GM12878 (cell line): Measurements from ENCODE around the gene MCTP2. TPM values are rescaled to one million over a fixed set of nuclear protein-coding genes. Genes with fewer than 3 reads are reported as not detected.

Source experiments
- ATAC-seq: fragments of 200-7000 bp; cut with Tn5 transposase; 3 replicates; pipeline ENCODE4 v1.9.1; 2020; ENCODE audit warnings: mild to moderate bottlenecking, moderate library complexity
- BruUV-seq: library from RNA; stranded (reverse); fragments of 400-500 nt; replicated peaks from 2 replicates; lab custom pipeline; 2021; lab: Mats Ljungman, UMichigan
- CTCF ChIA-PET: fragments of 300-600 bp; sonication (Branson Sonifier 250); formaldehyde crosslinking; extraction: SDS; loops from one replicate; lab custom pipeline; 2021; ENCODE audit warnings: inconsistent platforms; lab: Yijun Ruan, JAX
- POLR2A ChIA-PET: fragments of 350-600 bp; formaldehyde crosslinking; extraction: SDS; loops from one replicate; lab custom pipeline; 2021; ENCODE audit warnings: inconsistent platforms; lab: Charles Lee
- RAD21 ChIA-PET: fragments of 300-600 bp; sonication (Branson Sonifier 250); formaldehyde crosslinking; loops from one replicate; lab custom pipeline; 2023; ENCODE audit warnings: antibody characterized with exemption; ENCODE audit not compliant: unreplicated experiment; lab: Charles Lee
- SMC1A ChIA-PET: fragments of 300-600 bp; sonication (Branson Sonifier 250); formaldehyde crosslinking; loops from one replicate; lab custom pipeline; 2023; ENCODE audit not compliant: unreplicated experiment, uncharacterized antibody; lab: Charles Lee
- DNase-seq: peaks from one replicate; pipeline ENCODE4 v3.0.0-alpha.2; 2011; ENCODE audit warnings: low read depth, low spot score
- FAIRE-seq: peaks from 3 replicates; lab custom pipeline; 2011; peaks lifted over from hg19 to GRCh38; lab: Jason Lieb, UNC
- H2AFZ ChIP-seq: 2 replicates; pipeline ENCODE4 v1.6.0; 2011; ENCODE audit warnings: low read depth, low read length, control low read depth; ENCODE audit not compliant: control insufficient read depth
- H3K27ac ChIP-seq: 2 replicates; pipeline ENCODE4 v1.5.1; 2011; ENCODE audit warnings: control low read depth; ENCODE audit not compliant: control insufficient read depth, insufficient read depth
- H3K27me3 ChIP-seq, 2 experiments: replicated peaks in 1 of 2; 2 replicates each; pipeline versions ENCODE4 v1.6.0 to v1.6.1; 2011; ENCODE audit warnings: low read length in 1 of 2; ENCODE audit not compliant: control insufficient read depth in 2 of 2, insufficient read depth in 2 of 2
- H3K36me3 ChIP-seq, 2 experiments: 2 replicates each; pipeline ENCODE4 v1.5.1; 2011; ENCODE audit warnings: low read length in 1 of 2; ENCODE audit not compliant: control insufficient read depth in 2 of 2, insufficient read depth in 2 of 2
- H3K4me1 ChIP-seq: 2 replicates; pipeline ENCODE4 v1.6.1; 2011; ENCODE audit warnings: mild to moderate bottlenecking, low read length, moderate library complexity, mixed read lengths; ENCODE audit not compliant: control insufficient read depth, insufficient read depth
- H3K4me2 ChIP-seq: 2 replicates; pipeline ENCODE4 v1.6.0; 2011; ENCODE audit warnings: control low read depth; ENCODE audit not compliant: control insufficient read depth, insufficient read depth
- H3K4me3 ChIP-seq: fragments of 200-600 bp; sonication (generic); 2 replicates; pipeline ENCODE4 v1.5.1; 2016
- H3K79me2 ChIP-seq: 2 replicates; pipeline ENCODE4 v1.6.0; 2011; ENCODE audit warnings: low read length; ENCODE audit not compliant: control insufficient read depth, insufficient read depth
- H3K9ac ChIP-seq: 2 replicates; pipeline ENCODE4 v1.8.0; 2011; ENCODE audit warnings: low read length, control low read depth, mixed read lengths; ENCODE audit not compliant: control insufficient read depth, insufficient read depth
- H3K9me3 ChIP-seq: replicated peaks from 3 replicates; pipeline ENCODE4 v1.5.1; 2011; ENCODE audit warnings: mild to moderate bottlenecking, low read length; ENCODE audit not compliant: control insufficient read depth, insufficient read depth
- H4K20me1 ChIP-seq: 2 replicates; pipeline ENCODE4 v1.6.0; 2011; ENCODE audit not compliant: control insufficient read depth, insufficient read depth
- BCL3 ChIP-seq: IDR thresholded peaks from 2 replicates; pipeline ENCODE4 v1.6.1; 2011; ENCODE audit warnings: borderline replicate concordance, low read depth, mild to moderate bottlenecking, moderate library complexity, low read length; ENCODE audit not compliant: insufficient read depth, poor library complexity, severe bottlenecking
- BHLHE40 ChIP-seq, 2 experiments: fragments of 450-650 bp in 1 of 2; IDR thresholded peaks; 2 replicates each; pipeline ENCODE4 v1.6.1; 2011 to 2017; ENCODE audit warnings: low read depth in 2 of 2, borderline replicate concordance in 1 of 2, improper control_type of control experiment in 1 of 2, low read length in 1 of 2, mild to moderate bottlenecking in 1 of 2
- ETV6 ChIP-seq, 2 experiments: fragments of 450-650 bp in 1 of 2; IDR thresholded peaks in 1 of 2; conservative IDR thresholded peaks in 1 of 2; 2 replicates each; pipeline ENCODE4 v1.6.1; 2014; ENCODE audit warnings: antibody characterized with exemption in 1 of 2, borderline replicate concordance in 1 of 2, low read depth in 1 of 2, mild to moderate bottlenecking in 1 of 2, moderate library complexity in 1 of 2
- IKZF1 ChIP-seq: fragments of 450-650 bp; conservative IDR thresholded peaks from 2 replicates; pipeline ENCODE4 v1.6.1; 2017; ENCODE audit warnings: antibody characterized with exemption, mild to moderate bottlenecking
- TBL1XR1 ChIP-seq: IDR thresholded peaks from 2 replicates; pipeline ENCODE4 v1.6.1; 2012; ENCODE audit warnings: low read depth, low read length, improper control_type of control experiment
- WGBS: methylation state at CpG from one replicate; pipeline ENCODE4 v1.1.6; 2016; ENCODE audit warnings: low lambda C conversion rate; ENCODE audit not compliant: insufficient replicate concordance, insufficient coverage; ENCODE audit errors: missing lambda C conversion rate; 5-methylcytosine and 5-hydroxymethylcytosine counted together
- in situ Hi-C: fragments of 300-500 bp; cut with MboI; formaldehyde crosslinking; loops from 9 replicates; pipeline ENCODE4 v1.14.3; 2018; ENCODE audit warnings: mixed read lengths
- intact Hi-C: fragments of 100-400 bp; cut with micrococcal nuclease; formaldehyde crosslinking; loops from one replicate; pipeline ENCODE4 v1.14.2; 2022; ENCODE audit not compliant: unreplicated experiment
- polyA plus RNA-seq, 11 experiments: library from polyadenylated mRNA; depleted of rRNA in 4 of 11; unstranded in 6 of 11; stranded (reverse) in 5 of 11; fragments of >200 nt; fragmentation: Nextera tagmentation in 4 of 11; fragmentation: Illumina TruSeq in 1 of 11; extraction: Ambion mirVana in 4 of 11; extraction: Trizol in 1 of 11; gene quantifications; 1 replicate in 1 of 11; 2 replicates in 10 of 11; pipeline versions ENCODE4 v1.2.1 to v1.2.3, GENCODE V29; 2011 to 2016; ENCODE audit warnings: inconsistent platforms in 2 of 11, missing spikeins in 2 of 11, low read depth in 1 of 11
- total RNA-seq, 4 experiments: library from RNA; depleted of rRNA in 3 of 4; stranded (reverse); fragments of >200 nt in 3 of 4; fragmentation: Illumina TruSeq in 1 of 4; extraction: Trizol in 1 of 4; gene quantifications; 2 replicates each; pipeline versions ENCODE4 v1.2.1 to v1.2.3, GENCODE V29; 2013 to 2021
- TF ChIP-seq, protein P1 (sequence below): IDR thresholded peaks from 2 replicates; pipeline ENCODE4 v1.6.1; 2012; ENCODE audit warnings: low read depth, low read length, improper control_type of control experiment

Gene MCTP2
- total and polyA plus RNA-seq, 10 of the 15 experiments (the other 5 are each of a cell fraction or from before 2014, with no cell fraction given): 0.24 to 48.5 (median 0.88) TPM

DNA sequence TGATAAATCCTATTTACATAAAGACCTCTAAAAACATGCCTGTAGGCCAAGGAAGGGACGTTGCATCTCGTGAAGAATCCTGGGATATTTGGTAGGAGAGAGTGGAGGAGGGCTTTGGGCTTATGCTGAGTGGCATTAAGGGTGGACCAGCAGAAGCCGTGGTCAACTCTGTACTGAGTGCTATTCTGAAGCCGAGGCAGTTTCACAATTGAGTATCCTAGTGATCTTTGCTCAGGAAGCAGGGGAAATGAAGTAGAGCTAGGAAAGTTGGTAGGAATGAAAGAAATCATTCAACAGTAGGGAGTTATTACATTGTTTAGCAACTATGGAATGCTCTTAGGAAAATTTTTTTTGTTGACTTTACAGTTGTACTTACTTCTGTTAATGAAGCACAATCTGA, 24.2 kb downstream of the MCTP2 start:
- RAD21 ChIA-PET: interaction anchor here (1.4 to 5.7 kb wide), 2 partner anchors 14 to 23 kb away, joined by 4 to 63 read pairs; partner anchors contain the start of gene MCTP2
- Histone ChIP-seq H2AFZ (no peak overlapping the region), H3K4me2 (no peak overlapping the region), H3K79me2 (no peaks in the 10 kb centered on the region), H3K36me3 (no peaks in the 10 kb centered on the region), H4K20me1 (no peaks in the 10 kb centered on the region)
- WGBS: 2% methylated on average over 4 of the region's 4 CpGs
- SMC1A ChIA-PET: interaction anchor here (0.9 to 6.5 kb wide), 11 partner anchors 9 to 91 kb away, joined by 3 to 83 read pairs (median 5); partner anchors contain the start of gene MCTP2
- in situ Hi-C loops: no loop called here
- CTCF ChIA-PET: interaction anchor here (0.8 to 1.9 kb wide), 6 partner anchors 8 to 32 kb away, joined by 3 to 6 read pairs (median 4); partner anchors contain the start of gene MCTP2
- TF ChIP-seq ETV6 (conservative IDR thresholded peaks at IDR 0.05 in 1 of 2, IDR thresholded peaks at IDR 0.05 in 1 of 2; ENCODE audit: borderline replicate concordance in 1 of 2, low read depth in 1 of 2): no peak
- TF ChIP-seq, all 136 proteins: peak for 0
- BruUV-seq: no TSS peak
- H3K27ac ChIP-seq: no peak overlapping the region
- DNase-seq: no peak
- no peaks in the 10 kb centered on the region for H3K27me3 ChIP-seq
- H3K4me1 ChIP-seq: peaks cover 2% of the 10 kb centered on the region; the same call in 1 of the 2 replicates
- no peak overlapping the region for H3K4me3 ChIP-seq
- ATAC-seq: no peak
- intact Hi-C loops: no loop called here
- H3K9ac ChIP-seq: no peak overlapping the region
- POLR2A ChIA-PET: interaction anchor here (1.5 to 1.8 kb wide), 4 partner anchors 15 to 26 kb away, joined by 4 to 10 read pairs (median 6); partner anchors contain the start of gene MCTP2
- no peaks in the 10 kb centered on the region; the same call in 2 of the 3 replicates for H3K9me3 ChIP-seq
- FAIRE-seq: no peak

- H3K79me2 ChIP-seq: no peaks in the 10 kb centered on the region
- H3K9me3 ChIP-seq: no peaks in the 10 kb centered on the region; the same call in 2 of the 3 replicates
- FAIRE-seq (no peak), DNase-seq (no peak), ATAC-seq (no peak)
- no peaks in the 10 kb centered on the region for H4K20me1 ChIP-seq
- ChIA-PET SMC1A (interaction anchor here (1.0 to 6.5 kb wide), 11 partner anchors 9 to 91 kb away, joined by 3 to 83 read pairs (median 5); partner anchors contain the start of gene MCTP2), CTCF (interaction anchor here (0.9 to 1.9 kb wide), 4 partner anchors 18 to 72 kb away, joined by 3 to 6 read pairs (median 4); partner anchors contain the start of gene MCTP2), POLR2A (interaction anchor here (1.4 to 1.8 kb wide), 5 partner anchors 13 to 27 kb away, joined by 4 to 10 read pairs (median 6); partner anchors contain the start of gene MCTP2), RAD21 (interaction anchor here (1.0 to 5.7 kb wide), 3 partner anchors 14 to 32 kb away, joined by 3 to 63 read pairs (median 4); partner anchors contain the start of gene MCTP2)
- H3K4me1 ChIP-seq: peaks cover 2% of the 10 kb centered on the region; the same call in 1 of the 2 replicates
- in situ Hi-C loops: no loop called here
- no peak overlapping the region for H3K4me2 ChIP-seq
- H3K9ac ChIP-seq: no peak overlapping the region
- H3K4me3 ChIP-seq: no peak overlapping the region
- no TSS peak for BruUV-seq
- no peaks in the 10 kb centered on the region for H3K36me3 ChIP-seq
- H2AFZ ChIP-seq: no peak overlapping the region
- H3K27ac ChIP-seq: no peak overlapping the region
- intact Hi-C loops: no loop called here
- no peaks in the 10 kb centered on the region for H3K27me3 ChIP-seq
- TF ChIP-seq BHLHE40 (IDR thresholded peaks at IDR 0.05; ENCODE audit: borderline replicate concordance in 1 of 2, low read depth in 2 of 2, low read length in 1 of 2) (no peak), IKZF1 (no peak), TBL1XR1 (no peak), BCL3 (no peak)
- TF ChIP-seq, protein P1, sequence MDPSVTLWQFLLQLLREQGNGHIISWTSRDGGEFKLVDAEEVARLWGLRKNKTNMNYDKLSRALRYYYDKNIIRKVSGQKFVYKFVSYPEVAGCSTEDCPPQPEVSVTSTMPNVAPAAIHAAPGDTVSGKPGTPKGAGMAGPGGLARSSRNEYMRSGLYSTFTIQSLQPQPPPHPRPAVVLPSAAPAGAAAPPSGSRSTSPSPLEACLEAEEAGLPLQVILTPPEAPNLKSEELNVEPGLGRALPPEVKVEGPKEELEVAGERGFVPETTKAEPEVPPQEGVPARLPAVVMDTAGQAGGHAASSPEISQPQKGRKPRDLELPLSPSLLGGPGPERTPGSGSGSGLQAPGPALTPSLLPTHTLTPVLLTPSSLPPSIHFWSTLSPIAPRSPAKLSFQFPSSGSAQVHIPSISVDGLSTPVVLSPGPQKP: no peak
- 7% methylated on average over 3 of the region's 3 CpGs for WGBS
Measured at GRCh38 chr15:94256511-94256910, 25.1 kb downstream of the MCTP2 start.
